Fibroblast of peridontal ligament (primary cell): ENCODE results near the gene USP35.
"Not testable (repeated sequence)": the region's sequence is repeated elsewhere in the genome, so short reads cannot be mapped to it uniquely, and the experiment has no call there.

Source experiments
- DNase-seq: peaks from one replicate; pipeline ENCODE4 v3.0.0-alpha.2; 2010; ENCODE audit errors: extremely low read depth

The USP35 gene

DNA sequence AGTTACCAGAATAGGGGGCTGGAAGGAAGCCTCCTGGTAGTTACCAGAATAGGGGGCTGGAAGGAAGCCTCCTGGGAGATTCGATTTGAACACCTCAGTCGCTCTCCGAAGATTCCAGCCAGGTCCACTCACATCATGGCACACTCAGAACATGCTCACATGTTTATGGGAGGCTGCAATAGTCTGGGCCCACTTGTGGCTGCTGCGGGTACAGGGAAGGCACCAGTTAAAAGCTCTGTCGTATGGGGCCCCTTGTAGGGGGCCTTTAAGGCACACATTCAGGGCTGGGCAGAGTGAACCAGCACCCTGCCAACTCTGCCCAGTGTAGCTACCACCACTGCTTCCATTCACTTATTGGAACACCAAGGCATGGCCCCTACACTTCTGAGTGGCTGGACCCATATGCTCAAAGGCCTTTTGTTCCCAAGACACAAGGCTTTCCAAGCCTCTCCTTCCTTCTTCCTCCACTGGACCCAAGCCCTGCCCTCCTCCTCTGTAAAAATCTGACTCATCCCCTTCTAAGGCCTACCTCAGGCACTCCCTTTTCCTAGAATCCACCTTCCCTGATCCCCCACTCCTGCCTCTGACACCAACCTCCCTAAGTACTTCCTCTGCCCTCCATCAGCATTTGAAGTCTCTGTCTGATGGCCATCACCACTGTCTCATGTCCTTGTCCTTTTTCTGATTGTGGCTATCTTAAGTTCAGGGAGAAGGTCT lies 28.0 kb downstream of the USP35 start:
- DNase-seq = no peak

DNA sequence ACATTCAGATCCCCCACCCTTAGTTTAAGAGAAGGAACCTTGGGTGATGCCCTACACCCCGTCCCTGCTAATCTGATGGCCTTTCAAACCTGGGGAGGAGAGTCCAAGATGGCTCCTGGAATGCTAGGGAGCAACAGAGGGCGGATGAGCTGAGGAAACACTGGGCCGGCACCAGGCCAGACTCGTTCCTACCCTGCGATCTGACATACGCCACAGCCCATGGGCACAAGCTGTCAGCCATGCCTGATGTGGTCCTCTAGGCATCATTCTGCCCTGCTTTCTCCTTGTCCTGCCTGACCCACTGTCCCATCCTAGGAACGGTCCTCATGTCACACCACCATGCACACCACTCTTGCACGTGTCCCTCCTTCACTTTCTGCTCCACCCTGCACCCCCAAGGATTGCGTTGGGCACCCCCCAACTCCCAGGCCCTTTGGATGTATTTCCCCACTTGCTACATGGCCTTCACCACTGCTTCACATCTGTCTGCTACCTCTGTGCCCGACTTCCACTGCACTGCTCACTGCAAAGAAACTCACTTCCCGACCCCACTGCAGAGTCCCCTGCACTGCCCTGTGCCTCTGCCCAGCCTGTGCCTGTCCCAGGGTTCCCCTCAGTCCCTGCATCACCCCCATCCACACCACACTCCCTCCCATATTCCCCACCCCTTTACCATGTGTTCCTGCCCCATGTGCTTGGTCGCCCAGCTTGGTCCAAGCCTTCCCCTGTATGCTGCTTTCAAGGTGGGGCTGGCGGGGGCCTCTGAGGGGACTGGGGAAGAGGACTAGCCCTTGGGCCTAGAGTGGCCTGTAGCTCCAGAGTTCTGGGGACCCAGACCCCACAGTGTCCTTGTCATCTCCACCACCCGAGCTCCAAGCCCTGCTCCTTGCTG lies 29.2 kb downstream of the USP35 start:
- DNase-seq = no peak

DNA sequence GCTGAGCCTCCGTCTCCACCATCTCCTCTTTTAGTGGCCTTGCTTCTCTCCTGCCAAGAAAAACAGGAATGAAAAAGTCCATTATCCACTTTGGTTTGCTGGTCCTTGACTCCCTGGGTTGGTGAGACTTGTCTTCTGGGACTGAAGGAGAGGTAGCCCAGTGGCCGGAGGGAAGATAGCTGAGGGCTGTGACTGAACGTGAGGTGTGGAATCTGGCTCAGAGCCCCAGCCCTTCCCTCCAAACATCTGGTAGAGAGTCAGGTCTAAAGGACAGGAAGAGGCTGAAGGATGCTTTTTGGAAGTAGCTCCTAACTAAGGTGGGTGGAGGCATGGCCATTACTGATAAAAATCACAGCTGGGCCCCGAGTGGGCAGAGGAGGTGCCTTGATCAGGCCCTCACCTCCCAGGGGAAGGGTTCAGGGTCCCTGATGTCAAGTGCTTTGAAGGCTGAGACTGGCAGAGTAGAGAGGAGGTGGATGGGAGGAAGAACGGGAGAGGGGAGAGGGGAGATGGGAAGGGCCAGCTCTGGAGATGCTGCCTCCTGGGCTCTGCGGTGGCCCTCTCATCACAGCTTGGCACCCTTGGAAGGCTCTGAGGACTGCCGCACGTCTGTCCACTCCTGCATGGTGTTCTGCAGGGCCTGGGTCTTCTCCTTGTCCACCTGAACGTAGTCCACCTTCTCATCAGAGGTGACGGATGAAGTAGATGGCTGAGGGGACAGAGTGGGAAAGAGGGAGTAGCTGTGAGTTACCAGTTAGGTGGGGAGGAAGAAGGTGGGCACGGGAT lies 30.2 kb downstream of the USP35 start:
- no peak for DNase-seq

DNA sequence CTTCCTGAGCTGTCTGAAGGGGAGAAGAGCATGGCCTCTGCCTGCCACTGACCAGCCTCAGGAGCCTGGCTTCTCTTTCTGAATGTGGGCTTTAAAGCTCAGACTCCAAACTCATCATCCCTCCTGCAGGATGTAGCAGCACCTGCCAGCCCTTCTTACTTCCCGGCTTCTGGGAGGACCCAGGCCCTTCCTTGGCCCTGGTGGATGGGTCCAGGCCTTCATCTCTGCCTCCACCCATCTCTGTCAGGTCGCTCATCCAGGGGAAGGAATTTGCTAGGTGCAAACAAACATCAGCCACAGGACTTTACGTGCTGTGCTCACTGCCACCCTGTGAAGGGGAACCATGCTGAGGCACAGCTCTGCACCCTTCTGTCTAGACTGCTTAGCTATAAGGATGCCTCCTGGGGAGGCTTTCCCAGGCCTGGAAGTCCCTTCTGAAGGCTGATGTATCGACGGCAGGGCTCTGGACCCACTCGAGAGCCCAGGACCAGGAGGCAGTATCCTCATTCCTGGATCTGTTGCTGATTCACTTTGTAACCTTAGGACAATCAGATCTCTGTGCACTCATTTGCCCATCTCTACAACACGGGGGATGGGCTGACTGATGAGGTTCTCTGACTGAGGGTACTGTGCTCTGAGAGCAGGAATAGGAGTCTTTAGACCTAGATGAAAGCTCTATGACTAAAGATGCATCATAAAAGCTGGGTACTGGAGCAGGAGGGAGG lies 30.9 kb downstream of the USP35 start:
- no peak for DNase-seq

DNA sequence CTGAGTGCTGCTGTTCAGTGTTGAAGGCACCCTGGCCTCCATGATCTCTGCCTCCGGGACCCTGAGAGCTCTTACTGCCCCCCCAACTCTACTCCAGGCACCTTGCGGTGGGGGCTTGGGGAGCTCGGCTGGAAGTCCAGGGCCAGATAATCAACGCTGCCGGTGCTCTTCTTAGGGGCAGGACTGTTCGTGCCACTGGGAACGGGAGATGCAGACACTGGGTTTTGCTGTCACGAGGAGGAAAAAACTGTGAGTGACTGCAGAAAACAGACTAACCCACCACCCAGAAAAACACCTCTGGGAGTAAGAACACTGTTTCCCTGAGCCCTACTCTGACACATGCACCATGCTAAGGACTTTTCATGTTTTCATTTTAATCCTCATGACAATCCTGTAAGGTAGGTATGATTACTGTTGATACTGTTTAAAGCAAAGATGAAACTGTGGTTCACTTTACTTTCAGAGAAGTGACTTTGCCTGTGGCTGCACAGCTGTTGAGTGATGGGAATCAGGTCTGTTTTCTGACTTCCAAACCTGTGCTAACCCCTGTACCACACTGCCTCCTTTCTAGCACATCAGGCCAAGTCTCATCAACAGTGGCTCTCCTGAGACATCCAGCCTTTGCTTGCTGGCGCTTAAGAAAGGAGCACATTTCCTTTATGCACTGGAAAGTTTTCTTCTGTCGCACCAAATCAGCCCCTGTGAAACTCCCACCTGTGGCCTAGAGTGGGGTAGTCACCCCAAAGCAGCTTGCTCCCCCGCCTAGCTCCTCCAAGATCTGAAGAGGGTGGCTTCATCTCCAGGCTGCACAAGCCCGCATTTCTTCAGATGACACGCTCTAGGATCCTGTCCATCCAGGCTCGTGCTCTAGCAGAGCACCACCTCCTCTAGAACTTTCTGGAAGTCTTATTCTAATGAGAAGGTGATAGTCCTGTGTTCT lies 31.8 kb downstream of the USP35 start:
- no peak for DNase-seq

DNA sequence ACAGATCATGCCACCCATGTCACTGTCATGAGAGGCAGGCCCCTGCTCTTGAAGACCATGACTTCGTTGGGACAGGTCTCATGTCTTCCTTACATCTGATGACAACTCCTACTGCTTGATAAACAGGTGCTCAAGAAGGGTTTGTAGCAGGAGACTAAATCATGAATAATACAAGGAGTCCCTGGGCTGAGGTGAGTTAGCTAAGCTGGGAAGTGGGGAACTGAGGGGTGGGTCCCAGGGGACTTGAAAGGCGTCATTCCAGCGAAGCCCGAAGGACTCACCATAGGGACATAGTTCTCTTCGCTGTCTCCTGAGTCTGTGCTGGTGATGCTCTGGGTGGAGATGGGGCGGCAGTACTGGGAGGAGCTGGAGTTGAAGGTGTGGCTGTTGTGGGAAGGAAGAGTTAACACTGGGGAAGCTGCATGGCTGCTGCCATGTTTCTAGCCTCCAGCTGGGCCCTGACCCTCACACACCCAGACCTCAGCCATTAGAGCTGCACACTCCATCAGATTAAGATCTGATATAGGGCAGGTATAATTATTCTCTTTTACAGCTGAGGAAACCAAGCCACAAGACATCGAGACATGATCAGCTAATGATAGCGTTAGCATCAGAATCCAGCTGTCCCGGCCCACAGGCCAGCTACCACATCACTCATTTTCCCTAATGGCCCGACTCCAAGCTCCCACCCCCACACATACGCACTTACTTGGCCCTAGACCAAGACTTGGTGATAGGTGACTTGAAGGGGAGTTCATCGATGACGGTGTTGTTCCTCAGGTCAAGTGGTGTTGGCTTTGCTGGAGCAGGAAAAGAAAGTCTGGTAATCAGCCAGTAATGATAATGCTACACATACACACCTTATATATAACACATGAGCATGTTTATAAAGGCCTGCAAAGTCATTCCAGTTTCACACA lies 32.9 kb downstream of the USP35 start:
- DNase-seq = no peak

DNA sequence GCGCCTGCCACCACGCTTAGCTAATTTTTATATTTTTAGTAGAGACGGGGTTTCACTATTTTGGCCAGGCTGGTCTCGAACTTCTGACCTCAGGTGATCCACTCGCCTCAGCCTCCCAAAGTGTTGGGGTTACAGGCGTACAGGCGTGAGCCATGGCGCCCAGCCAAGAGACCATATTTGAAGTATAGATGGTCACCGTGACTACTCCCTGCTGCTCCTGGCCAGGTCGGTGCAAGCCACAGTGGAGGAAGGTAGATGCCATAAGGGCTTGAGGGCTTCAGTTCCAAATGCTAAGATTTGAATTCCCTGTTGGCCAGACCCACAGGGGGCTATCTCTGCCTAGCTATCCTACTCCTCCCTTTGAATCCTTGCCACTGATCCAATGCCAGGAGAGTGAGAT lies 34.0 kb downstream of the USP35 start:
- not testable (repeated sequence) for DNase-seq

DNA sequence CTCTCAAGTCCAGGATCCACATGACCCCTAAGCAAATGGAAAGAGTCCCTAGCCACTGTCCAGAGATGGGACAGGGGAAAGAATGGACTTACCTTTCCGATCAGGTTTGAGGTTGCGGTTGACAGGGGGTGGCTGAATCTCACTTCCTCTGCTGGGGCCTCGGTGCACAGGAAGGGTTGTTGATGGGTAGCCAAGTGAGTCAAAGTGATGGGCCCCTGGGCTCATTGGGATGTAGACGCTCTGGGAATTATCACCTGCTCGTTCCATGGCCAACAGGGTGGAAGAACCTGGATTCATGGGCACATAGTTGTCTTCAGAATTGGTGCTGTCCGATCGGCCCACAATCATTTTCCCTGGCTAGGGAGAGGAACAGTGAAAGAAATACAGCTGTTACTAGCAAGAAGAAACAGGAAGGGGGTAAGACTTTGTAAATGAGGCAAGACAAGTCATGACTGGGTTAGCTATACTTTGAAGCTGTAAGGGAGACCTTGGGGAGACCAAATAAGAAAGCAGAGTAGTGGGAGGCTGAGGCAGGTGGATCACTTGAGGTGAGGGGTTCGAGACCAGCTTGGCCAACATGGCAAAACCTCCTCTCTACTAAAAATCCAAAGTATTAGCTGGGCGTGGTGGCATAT lies 34.7 kb downstream of the USP35 start:
- no peak for DNase-seq

DNA sequence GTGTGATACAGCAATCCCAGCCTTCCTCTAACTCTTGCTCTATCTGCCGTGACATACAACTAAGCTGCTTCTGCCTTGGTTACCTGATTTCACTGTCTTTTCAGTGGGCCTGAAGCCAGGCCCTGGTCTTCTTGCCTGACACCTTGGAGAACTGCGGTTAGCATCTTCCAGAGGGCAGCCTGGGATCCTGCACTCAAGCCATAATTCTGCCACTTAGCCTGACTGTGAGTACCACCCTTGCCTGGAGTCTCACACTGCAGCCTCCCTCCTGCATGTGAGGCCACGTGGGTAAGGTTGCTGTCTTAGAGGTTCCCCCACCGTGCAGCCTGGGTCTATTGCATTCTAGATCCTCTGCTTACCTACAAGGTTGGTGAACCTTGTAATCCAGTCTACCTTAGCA lies 35.8 kb downstream of the USP35 start:
- DNase-seq = no peak

DNA sequence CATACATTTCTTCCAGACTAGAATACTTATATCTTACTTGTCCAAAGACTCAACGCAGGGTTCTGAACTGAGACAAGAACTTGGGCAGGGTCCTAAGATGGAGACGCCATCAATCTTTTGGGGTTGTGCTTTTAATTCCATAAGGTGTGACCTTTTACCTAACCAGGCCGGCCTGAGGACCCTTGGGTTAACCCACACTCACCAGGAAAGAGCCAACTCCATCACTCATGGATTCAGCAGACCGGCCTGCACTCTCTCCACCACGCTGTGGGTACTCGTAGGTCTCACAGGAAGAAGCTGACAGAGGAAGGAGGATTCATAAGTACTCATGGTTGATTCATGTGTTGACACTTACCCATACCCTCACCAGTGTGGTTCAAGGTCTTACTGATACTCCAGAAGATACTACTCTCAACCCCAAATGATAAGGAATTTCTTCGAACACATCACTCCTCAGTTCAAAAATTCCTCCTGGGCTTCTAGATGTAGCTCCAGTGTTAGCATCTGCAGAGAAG lies 36.2 kb downstream of the USP35 start:
- no peak for DNase-seq

DNA sequence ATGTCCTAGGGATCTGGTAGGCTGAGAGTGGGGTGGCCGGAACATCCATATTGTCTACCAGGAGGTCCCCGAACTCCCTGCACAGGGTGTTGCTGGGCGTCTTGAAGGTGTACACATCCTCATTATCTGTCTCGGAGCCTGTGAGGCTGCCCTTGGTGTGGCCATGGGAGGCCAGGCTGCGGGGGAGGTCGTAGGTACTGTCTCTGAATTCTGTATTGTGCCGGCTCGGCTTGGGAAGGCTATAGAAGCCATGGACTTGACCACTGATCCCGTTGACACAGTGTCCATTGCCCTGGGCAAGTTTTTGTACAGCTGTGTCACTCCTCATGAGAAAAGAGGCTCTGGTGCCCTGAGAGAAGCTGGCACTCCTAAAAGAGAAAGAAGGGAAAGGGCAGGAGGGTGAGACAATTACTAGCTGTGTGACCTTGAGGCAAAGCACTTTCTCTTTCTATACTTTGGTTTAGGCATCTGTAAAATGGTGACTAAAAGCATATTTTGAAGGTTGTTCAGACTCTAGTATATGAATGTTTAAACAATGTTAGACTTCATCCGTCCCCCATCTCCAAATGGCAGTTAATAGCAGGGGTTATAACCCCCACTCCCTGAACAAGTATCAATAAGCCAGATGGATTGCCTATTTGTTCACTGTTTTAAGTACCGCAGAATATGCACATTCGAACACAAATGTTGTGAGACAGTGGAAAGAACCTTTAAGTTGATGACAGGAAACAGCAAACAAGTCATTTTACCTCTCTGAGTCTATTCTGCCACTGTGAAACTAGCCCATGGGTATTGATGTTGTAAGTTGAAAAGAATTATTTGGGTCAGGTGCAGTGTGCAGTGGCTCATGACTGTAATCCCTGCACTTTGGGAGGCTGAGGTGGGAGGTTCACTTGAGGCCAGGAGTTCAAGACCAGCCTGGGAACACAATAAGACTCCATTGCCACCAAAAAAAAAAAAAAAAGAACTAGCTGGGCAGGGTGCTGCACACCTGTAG lies 38.3 kb downstream of the USP35 start:
- DNase-seq = no peak

DNA sequence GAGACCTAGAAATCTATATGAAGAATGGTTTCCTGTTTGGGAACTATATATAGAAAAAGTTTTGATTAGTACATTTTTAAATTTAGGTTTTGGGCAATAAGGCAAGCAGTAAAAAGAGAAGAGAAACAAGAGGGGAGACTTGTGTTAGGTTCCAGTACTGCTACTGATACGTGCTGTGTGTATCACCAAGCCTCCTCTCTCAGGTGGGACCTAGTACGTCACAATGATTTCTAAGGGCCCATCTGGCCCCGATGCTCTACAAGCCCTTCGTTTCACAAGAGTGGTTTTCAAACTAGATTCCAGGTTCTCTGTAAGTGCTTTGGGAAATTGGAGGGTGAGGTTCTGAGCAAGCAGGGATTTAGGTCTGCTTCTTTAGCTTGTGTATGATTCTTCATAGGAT lies 39.2 kb downstream of the USP35 start:
- DNase-seq = no peak

DNA sequence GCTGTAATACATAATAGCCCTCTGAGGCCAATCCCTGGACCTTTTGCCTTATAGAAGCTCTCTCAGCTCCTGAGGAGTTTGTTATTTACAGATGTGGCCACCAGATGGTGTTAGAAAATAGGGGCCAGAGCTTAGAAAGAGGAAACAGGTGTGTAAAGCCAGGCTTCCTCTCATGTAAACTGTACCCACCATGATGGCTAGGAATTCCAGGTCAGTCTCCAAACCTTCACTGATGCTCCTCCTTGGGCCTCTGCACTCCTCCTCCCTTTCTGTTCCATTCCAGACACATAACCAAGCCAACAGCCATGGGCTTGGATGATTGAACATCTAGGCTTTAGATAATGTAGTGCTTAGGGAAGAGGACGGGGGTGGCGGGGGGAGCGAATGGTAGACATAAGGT lies 39.7 kb downstream of the USP35 start:
- DNase-seq = peak; percentile 65

DNA sequence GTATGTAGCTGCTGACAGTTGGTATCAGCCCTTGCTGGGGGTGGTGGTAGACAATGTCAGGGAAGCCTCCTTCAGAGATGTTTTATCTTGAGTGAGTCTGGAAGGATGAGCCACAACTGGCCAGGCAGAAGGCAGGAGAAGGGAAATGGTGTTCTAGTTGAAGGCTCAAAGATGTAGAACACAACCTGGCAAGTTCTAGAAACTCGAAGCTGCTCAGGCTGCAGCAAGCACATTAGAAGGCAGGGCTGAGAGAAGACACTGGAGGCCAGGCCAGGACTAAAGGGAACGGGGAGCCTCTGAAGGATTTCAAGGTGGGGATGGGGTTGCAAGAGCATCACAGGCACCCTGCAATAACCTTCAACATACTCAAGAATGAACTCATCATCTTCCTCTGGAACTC lies 40.4 kb downstream of the USP35 start:
- no peak for DNase-seq

DNA sequence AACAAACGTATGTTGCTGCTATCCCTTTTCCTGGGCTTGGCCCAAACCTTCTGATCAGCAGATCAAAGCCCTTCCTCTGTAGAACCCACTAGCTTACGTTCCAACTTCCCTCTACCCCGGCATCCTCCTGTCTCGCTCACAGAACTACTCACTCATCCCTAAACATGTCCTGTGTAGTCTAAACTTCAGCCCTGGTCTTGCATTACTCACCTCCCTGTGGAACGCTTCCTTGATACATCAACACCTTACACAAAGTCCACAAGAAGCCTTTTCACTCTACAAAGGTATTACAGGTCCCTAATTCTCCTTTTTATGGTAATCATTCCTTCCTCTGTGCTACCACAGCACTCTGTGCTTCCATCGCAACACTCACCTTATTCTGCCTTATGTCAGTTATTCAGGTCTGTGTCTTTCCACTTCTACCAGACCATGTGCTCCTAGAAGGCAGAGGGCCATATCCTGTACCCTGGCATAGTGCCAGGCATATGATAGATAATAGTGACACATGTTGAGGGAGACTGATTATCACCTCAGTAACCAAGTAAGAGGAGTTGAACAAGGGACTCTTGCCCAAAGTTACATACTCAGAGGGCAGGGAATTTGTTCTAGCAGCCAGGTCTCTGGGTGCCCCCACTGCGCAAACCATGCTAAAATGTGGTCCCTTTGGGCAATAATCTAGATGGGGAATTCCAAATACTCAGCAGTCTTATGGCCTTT lies 41.6 kb downstream of the USP35 start:
- DNase-seq = no peak

DNA sequence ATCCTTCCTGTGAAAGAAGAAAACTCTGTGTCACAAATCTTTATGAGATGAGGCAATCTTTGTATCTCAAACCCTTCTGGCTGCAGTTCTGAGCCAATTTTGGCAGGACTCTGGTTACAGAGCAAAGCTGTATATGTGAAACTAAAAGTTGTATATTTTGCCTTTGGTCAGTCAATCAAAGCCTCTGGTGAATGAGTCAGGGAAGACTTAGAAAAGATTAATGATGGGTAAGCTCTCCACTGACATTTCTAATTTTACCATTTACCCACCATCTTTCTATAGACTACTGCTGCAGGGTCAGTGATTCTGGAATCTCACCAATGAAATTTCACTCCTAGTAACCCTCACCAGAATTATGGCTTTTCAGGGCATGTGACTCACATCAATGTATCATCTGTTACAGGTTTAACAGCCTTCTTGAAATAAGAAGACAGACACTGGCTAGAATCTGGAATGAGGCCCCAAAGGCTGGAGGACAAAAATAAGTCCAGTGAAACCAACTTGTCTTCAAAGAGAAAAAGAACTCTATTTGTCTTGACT lies 43.3 kb downstream of the USP35 start:
- DNase-seq = peak; percentile 87

DNA sequence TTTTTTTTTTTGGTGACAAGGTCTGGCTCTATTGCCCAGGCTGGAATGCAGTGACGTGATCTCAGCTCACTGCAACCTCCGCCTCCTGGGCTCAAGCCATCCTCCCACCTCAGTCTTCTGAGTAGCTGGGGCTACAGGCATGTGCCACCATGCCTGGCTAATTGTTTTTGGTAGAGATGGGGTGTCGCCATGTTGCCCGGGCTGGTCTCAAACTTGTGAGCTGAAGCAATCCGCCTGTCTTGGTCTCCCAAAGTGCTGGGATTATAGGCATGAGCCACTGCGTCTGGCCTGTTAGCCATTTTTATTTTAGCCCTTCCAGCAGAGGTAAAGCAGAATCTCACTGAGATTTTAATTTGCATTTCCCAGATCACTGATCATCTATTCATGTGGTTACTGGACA lies 44.3 kb downstream of the USP35 start:
- DNase-seq = not testable (repeated sequence)
